Testis (tissue), 2 donors: ENCODE results near the gene HYDIN.

Experiments
- POLR2A ChIP-seq: fragments of 450-650 bp; IDR thresholded peaks from one replicate; pipeline ENCODE4 v1.6.1; 2017; ENCODE audit warnings: antibody characterized with exemption, mild to moderate bottlenecking, moderate library complexity
- TF ChIP-seq, protein P1 (sequence below), 3 experiments: fragments of 450-650 bp in 2 of 3; fragments of 200-600 bp in 1 of 3; sonication (generic) in 1 of 3; IDR thresholded peaks; one replicate each; pipeline ENCODE4 v1.5.1; 2016 to 2019; ENCODE audit warnings: antibody characterized with exemption in 3 of 3, mild to moderate bottlenecking in 2 of 3, moderate library complexity in 1 of 3

DNA sequence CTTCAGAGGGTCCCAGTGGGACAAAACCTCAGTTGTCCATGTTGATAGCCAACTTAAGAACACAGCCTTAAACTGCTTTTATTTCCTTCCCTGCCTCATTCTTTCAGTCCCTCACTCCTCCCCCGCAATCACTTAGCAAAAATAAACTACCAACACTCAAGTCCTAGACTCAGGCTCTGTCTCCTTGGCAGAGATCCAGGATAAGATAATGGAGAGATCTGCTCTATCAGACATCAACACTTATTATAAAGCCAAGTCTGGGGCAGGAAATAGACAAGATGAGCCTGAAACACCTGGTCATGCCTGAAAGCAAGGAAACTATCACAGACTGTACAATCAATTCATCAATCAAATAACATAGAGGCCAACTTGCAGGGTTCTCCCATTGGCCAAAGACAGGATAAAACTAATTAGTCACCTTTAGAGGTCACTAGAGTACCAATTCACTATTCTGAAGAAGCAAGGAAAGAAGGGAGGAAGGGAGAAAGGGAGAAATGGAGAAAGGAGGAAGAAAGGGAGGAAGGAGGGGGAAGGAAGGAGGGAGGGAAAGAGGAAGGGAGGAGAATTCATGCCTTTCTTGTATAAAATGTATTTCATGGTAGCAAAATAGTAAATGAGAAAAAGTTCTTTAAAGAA, 15.7 kb downstream of the HYDIN start:
- TF ChIP-seq, protein P1, sequence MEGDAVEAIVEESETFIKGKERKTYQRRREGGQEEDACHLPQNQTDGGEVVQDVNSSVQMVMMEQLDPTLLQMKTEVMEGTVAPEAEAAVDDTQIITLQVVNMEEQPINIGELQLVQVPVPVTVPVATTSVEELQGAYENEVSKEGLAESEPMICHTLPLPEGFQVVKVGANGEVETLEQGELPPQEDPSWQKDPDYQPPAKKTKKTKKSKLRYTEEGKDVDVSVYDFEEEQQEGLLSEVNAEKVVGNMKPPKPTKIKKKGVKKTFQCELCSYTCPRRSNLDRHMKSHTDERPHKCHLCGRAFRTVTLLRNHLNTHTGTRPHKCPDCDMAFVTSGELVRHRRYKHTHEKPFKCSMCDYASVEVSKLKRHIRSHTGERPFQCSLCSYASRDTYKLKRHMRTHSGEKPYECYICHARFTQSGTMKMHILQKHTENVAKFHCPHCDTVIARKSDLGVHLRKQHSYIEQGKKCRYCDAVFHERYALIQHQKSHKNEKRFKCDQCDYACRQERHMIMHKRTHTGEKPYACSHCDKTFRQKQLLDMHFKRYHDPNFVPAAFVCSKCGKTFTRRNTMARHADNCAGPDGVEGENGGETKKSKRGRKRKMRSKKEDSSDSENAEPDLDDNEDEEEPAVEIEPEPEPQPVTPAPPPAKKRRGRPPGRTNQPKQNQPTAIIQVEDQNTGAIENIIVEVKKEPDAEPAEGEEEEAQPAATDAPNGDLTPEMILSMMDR (IDR thresholded peaks at IDR 0.05) = no peak
- TF ChIP-seq POLR2A = no peak
